MCF 10A (cell line): ENCODE measurements around the gene IL16. TPM values are rescaled to one million over a fixed set of nuclear protein-coding genes. Genes with fewer than 3 reads are reported as not detected.
"Not testable (repeated sequence)": the region's sequence is repeated elsewhere in the genome, so short reads cannot be mapped to it uniquely, and the experiment has no call there.

ENCODE experiments used
- BruUV-seq: library from RNA; stranded (reverse); fragments of 400-500 nt; replicated peaks from 2 replicates; lab custom pipeline; 2021; lab: Mats Ljungman, UMichigan
- CTCF ChIA-PET: fragments of 300-600 bp; sonication (Branson Sonifier 250); formaldehyde crosslinking; extraction: SDS; loops from one replicate; lab custom pipeline; 2021; ENCODE audit warnings: antibody characterized with exemption, inconsistent platforms; lab: Yijun Ruan, JAX
- POLR2A ChIA-PET: fragments of 300-600, 350-650 bp; sonication (Branson Sonifier 250); formaldehyde crosslinking; extraction: SDS; loops from one replicate; lab custom pipeline; 2020; ENCODE audit warnings: antibody characterized with exemption, inconsistent platforms; lab: Yijun Ruan, JAX
- DNase-seq: peaks from one replicate; pipeline ENCODE4 v3.0.0-alpha.2; 2018; ENCODE audit not compliant: unreplicated experiment
- H3K27ac Mint-ChIP-seq: one replicate; pipeline ENCODE4 v1.8.0; 2022; ENCODE audit warnings: mild to moderate bottlenecking, low read depth, mixed read lengths; ENCODE audit not compliant: unreplicated experiment
- H3K27me3 Mint-ChIP-seq: one replicate; pipeline ENCODE4 v1.8.0; 2022; ENCODE audit warnings: mixed read lengths; ENCODE audit not compliant: insufficient read depth, unreplicated experiment
- H3K36me3 Mint-ChIP-seq: one replicate; pipeline ENCODE4 v1.8.0; 2022; ENCODE audit warnings: mild to moderate bottlenecking, moderate library complexity, mixed read lengths; ENCODE audit not compliant: insufficient read depth, unreplicated experiment
- H3K4me1 Mint-ChIP-seq: one replicate; pipeline ENCODE4 v1.8.0; 2022; ENCODE audit warnings: mixed read lengths; ENCODE audit not compliant: insufficient read depth, unreplicated experiment
- H3K4me3 Mint-ChIP-seq: one replicate; pipeline ENCODE4 v1.8.0; 2022; ENCODE audit warnings: mild to moderate bottlenecking, moderate library complexity, mixed read lengths; ENCODE audit not compliant: unreplicated experiment
- H3K9me3 Mint-ChIP-seq: one replicate; pipeline ENCODE4 v1.8.0; 2022; ENCODE audit warnings: mixed read lengths; ENCODE audit not compliant: unreplicated experiment
- CTCF ChIP-seq: fragments of 200-600 bp; IDR thresholded peaks from one replicate; pipeline ENCODE4 v1.8.0; 2022; ENCODE audit warnings: antibody characterized with exemption, mild to moderate bottlenecking; ENCODE audit not compliant: unreplicated experiment
- intact Hi-C: fragments of 100-400 bp; cut with micrococcal nuclease; formaldehyde crosslinking; loops from 2 replicates; pipeline ENCODE4 v1.14.1; 2022
- total RNA-seq: library from RNA; stranded (reverse); gene quantifications from 2 replicates; pipeline ENCODE4 v1.2.3, GENCODE V29; 2022

The IL16 gene
- total RNA-seq, 1 experiment from 2014 or later = 0.72 TPM

DNA sequence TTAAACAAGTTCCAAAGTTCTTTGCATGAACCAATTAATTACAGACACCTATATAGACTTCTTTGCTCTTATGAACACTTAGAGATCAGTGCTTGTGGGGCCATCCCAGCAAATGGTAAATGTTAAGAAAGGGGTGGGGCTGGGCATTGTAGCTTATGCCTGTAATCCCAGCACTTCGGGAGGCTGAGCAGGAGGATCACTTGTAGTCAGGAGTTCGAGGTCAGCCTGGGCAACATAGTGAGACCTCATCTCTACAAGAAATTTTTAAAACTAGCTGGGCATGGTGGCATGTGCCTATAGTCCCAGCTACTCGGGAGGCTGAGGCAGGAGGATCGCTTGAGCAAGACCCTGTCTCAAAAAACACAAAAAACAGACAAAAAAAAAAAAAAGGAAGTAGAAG is 146.7 kb downstream of the IL16 start:
- H3K36me3 Mint-ChIP-seq = no peaks in the 10 kb centered on the region
- TF ChIP-seq CTCF = no peak
- H3K27ac Mint-ChIP-seq = no peak overlapping the region
- DNase-seq = no peak
- CTCF ChIA-PET = interaction anchor here (0.6 kb wide), 1 partner anchor 601 kb away, joined by 3 read pairs; no protein-coding TSS in a partner anchor
- POLR2A ChIA-PET = no interaction called here
- no TSS peak for BruUV-seq
- no peak overlapping the region for H3K4me3 Mint-ChIP-seq
- peaks cover 17% of the 10 kb centered on the region for H3K4me1 Mint-ChIP-seq
- intact Hi-C loops = no loop called here
- no peaks in the 10 kb centered on the region for H3K9me3 Mint-ChIP-seq
- H3K27me3 Mint-ChIP-seq = no peaks in the 10 kb centered on the region

- POLR2A ChIA-PET = no interaction called here
- Mint-ChIP-seq H3K9me3 (no peaks in the 10 kb centered on the region), H3K36me3 (no peaks in the 10 kb centered on the region), H3K4me1 (peaks cover 6% of the 10 kb centered on the region), H3K4me3 (no peak overlapping the region), H3K27me3 (peaks cover 12% of the 10 kb centered on the region), H3K27ac (no peak overlapping the region)
- CTCF ChIA-PET = no interaction called here
- BruUV-seq = no TSS peak
- no peak for TF ChIP-seq CTCF
- DNase-seq = no peak
- intact Hi-C loops = no loop called here
Measured at GRCh38 chr15:81346611-81347010, 149.9 kb downstream of the IL16 start.

DNA sequence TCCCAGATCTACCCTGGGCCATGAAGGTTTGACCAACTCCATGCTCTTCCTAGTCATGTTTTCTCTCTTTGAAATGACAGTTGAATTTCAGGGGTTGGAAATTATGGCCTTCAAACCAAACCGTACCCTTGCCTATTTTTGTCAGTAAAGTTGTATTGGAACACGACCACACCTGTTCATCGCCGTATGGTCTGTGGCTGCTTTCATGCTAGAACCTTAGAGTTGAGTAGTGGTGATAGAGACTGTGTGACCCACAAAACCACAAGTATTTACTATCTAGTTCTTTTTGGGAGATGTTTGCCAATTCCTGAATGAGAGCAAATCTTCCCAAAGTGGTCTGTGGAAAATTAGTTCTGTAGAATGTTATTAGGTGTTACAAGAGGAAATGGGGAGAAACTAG is 151.2 kb downstream of the IL16 start:
- no peaks in the 10 kb centered on the region for H3K9me3 Mint-ChIP-seq
- no peak for TF ChIP-seq CTCF
- no peak overlapping the region for H3K4me3 Mint-ChIP-seq
- ChIA-PET CTCF (no interaction called here), POLR2A (no interaction called here)
- H3K4me1 Mint-ChIP-seq = peaks cover 6% of the 10 kb centered on the region
- no TSS peak for BruUV-seq
- intact Hi-C loops = no loop called here
- H3K36me3 Mint-ChIP-seq = no peaks in the 10 kb centered on the region
- H3K27ac Mint-ChIP-seq = no peak overlapping the region
- no peak for DNase-seq
- H3K27me3 Mint-ChIP-seq = peaks cover 12% of the 10 kb centered on the region

GRCh38 chr15:81348691-81349090 is 152.0 kb downstream of the IL16 start:
- DNase-seq, H3K4me1 Mint-ChIP-seq, BruUV-seq, H3K27ac Mint-ChIP-seq, H3K4me3 Mint-ChIP-seq, intact Hi-C loops, H3K9me3 Mint-ChIP-seq, H3K36me3 Mint-ChIP-seq, POLR2A ChIA-PET: not testable (repeated sequence)
- CTCF ChIA-PET = interaction anchor here (0.6 to 1.0 kb wide), 2 partner anchors 9 to 85 kb away, joined by 3 read pairs; no protein-coding TSS in a partner anchor
- H3K27me3 Mint-ChIP-seq = peaks cover 12% of the 10 kb centered on the region

- BruUV-seq = no TSS peak
- no peaks in the 10 kb centered on the region for H3K9me3 Mint-ChIP-seq
- H3K27me3 Mint-ChIP-seq = peaks cover 12% of the 10 kb centered on the region
- ChIA-PET POLR2A (no interaction called here), CTCF (interaction anchor here (0.7 to 1.0 kb wide), 2 partner anchors 8 to 275 kb away, joined by 3 read pairs; no protein-coding TSS in a partner anchor)
- no peak overlapping the region for H3K27ac Mint-ChIP-seq
- DNase-seq = no peak
- H3K4me3 Mint-ChIP-seq = no peak overlapping the region
- intact Hi-C loops = no loop called here
- no peaks in the 10 kb centered on the region for H3K36me3 Mint-ChIP-seq
- no peak for TF ChIP-seq CTCF
- peaks cover 6% of the 10 kb centered on the region for H3K4me1 Mint-ChIP-seq
Measured at GRCh38 chr15:81349271-81349670, 152.6 kb downstream of the IL16 start.
